ENCODE measurements around the gene PVALEF. TPM values are rescaled to one million over a fixed set of nuclear protein-coding genes. Genes with fewer than 3 reads are reported as not detected.

Gene PVALEF
- polyA plus RNA-seq, 1 donor (not counting 4 experiments of a cell fraction or from before 2014, with no cell fraction given): not detected

DNA sequence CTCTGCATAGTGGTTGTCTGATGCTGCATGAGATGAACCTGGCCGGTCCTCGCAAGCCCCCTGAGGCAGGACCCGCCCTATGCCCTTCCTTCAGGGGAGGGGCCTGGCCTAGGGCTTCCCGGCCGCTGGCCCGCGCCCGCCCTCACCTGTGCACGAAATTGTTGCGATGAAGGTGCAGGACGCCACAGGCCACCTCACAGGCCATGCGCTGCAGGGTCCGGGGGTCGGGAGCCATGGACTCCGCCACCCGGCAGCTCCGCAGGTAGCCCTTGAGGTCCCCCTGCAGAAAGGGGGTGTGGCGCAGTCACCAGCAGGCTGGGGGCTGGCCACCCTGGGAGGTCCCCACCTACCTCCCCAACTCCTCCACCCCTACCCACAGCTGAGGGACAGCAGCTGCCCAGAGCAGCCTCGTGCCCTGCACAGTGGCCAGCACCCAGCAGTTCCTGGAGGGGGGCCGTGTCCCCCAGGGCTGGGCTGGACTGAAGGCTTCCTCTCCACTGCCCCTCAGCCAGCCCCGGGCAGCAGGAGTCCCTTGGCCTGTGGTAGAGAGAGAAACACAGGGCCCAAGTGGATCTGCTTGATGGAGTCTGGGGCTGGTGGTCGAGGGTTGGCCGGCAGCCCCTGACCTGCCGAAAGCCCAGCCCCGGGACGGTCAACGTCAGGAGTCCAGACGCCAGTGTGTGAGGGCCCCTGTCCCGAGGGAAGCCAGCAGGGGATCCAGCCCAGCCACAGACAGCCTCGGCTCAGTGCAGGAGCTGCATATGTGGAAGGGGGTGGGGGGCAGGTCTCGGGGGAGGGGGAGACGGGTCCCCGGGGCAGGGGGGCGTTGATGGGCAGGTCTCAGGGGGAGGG lies 38.8 kb upstream of the PVALEF start:
- no peaks in the 10 kb centered on the region for H3K36me3 ChIP-seq (ENCODE audit: control insufficient read depth in 2 of 2, extremely low read depth in 1 of 2, insufficient read depth in 2 of 2, low read length in 2 of 2)
- H3K27ac ChIP-seq (ENCODE audit: control insufficient read depth, insufficient read depth, low read length): no peak overlapping the region
- H3K9ac ChIP-seq (ENCODE audit: control insufficient read depth, extremely low read depth, insufficient read depth, low read length): no peak overlapping the region
- dilution Hi-C loops (cut with MboI; ENCODE audit: extremely low pct_ligation_motif_present, low sequenced_read_pairs): no loop called here
- H3K4me1 ChIP-seq (ENCODE audit: control insufficient read depth, extremely low read depth, insufficient read depth, low read length): peaks cover 4% of the 10 kb centered on the region
- no peak overlapping the region for H2AFZ ChIP-seq (ENCODE audit: control insufficient read depth, low read length)
- no peaks in the 10 kb centered on the region for H3K9me1 ChIP-seq (ENCODE audit: control insufficient read depth, extremely low read depth, insufficient read depth, low read length)
- H3K9me3 ChIP-seq (ENCODE audit: control insufficient read depth, low read depth, low read length): no peaks in the 10 kb centered on the region
- no peak for TF ChIP-seq EZH2 (IDR thresholded peaks at IDR 0.05; ENCODE audit: low read length)
- TF ChIP-seq, protein P1, sequence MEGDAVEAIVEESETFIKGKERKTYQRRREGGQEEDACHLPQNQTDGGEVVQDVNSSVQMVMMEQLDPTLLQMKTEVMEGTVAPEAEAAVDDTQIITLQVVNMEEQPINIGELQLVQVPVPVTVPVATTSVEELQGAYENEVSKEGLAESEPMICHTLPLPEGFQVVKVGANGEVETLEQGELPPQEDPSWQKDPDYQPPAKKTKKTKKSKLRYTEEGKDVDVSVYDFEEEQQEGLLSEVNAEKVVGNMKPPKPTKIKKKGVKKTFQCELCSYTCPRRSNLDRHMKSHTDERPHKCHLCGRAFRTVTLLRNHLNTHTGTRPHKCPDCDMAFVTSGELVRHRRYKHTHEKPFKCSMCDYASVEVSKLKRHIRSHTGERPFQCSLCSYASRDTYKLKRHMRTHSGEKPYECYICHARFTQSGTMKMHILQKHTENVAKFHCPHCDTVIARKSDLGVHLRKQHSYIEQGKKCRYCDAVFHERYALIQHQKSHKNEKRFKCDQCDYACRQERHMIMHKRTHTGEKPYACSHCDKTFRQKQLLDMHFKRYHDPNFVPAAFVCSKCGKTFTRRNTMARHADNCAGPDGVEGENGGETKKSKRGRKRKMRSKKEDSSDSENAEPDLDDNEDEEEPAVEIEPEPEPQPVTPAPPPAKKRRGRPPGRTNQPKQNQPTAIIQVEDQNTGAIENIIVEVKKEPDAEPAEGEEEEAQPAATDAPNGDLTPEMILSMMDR (optimal IDR thresholded peaks at IDR 0.05 in 1 of 3, IDR thresholded peaks at IDR 0.05 in 1 of 3, conservative IDR thresholded peaks at IDR 0.05 in 1 of 3; ENCODE audit: extremely low read depth in 1 of 3, insufficient read depth in 2 of 3, low read length in 3 of 3): no peak
- no peaks in the 10 kb centered on the region for H3K79me2 ChIP-seq (ENCODE audit: control insufficient read depth, insufficient read depth, low read length)
- no peak for FAIRE-seq
- H3K4me2 ChIP-seq (ENCODE audit: control insufficient read depth, extremely low read depth, insufficient read depth, low read depth, low read length): no peak overlapping the region
- no peak overlapping the region for H3K4me3 ChIP-seq (ENCODE audit: control insufficient read depth in 2 of 3, extremely low read depth in 1 of 3, insufficient read depth in 2 of 3, low read depth in 1 of 3, low read length in 3 of 3)
- no peak for DNase-seq (ENCODE audit: low read depth, low spot score)
- peaks cover 56% of the 10 kb centered on the region for H3K27me3 ChIP-seq (ENCODE audit: control insufficient read depth, extremely low read depth, insufficient read depth, low read length)
- no peaks in the 10 kb centered on the region for H4K20me1 ChIP-seq (ENCODE audit: control insufficient read depth, extremely low read depth, insufficient read depth, low read length)

DNA sequence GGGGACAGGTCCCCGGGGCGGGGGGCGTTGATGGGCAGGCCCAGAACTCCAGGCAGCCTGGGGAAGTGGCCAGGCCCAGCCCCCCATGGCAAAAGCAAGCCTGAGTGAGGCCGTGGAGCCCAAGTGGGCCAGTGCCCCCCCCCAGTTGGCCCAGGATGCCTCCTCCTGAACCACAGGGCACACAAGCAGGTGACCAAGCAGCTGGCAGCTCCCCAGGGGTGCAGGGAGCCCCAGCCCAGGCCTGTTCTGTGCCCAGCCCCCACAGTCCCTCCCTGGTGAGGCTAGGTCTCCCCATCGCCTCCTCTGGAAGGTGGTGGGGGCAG lies 38.2 kb upstream of the PVALEF start:
- H3K4me3 ChIP-seq (ENCODE audit: control insufficient read depth in 2 of 3, extremely low read depth in 1 of 3, insufficient read depth in 2 of 3, low read depth in 1 of 3, low read length in 3 of 3): no peak overlapping the region
- no peak overlapping the region for H3K4me2 ChIP-seq (ENCODE audit: control insufficient read depth, extremely low read depth, insufficient read depth, low read depth, low read length)
- no peak overlapping the region for H3K9ac ChIP-seq (ENCODE audit: control insufficient read depth, extremely low read depth, insufficient read depth, low read length)
- no peaks in the 10 kb centered on the region for H4K20me1 ChIP-seq (ENCODE audit: control insufficient read depth, extremely low read depth, insufficient read depth, low read length)
- H3K79me2 ChIP-seq (ENCODE audit: control insufficient read depth, insufficient read depth, low read length): no peaks in the 10 kb centered on the region
- no peaks in the 10 kb centered on the region for H3K9me3 ChIP-seq (ENCODE audit: control insufficient read depth, low read depth, low read length)
- peaks cover 4% of the 10 kb centered on the region for H3K4me1 ChIP-seq (ENCODE audit: control insufficient read depth, extremely low read depth, insufficient read depth, low read length)
- dilution Hi-C loops (cut with MboI; ENCODE audit: extremely low pct_ligation_motif_present, low sequenced_read_pairs): no loop called here
- no peak for FAIRE-seq
- peaks cover 50% of the 10 kb centered on the region for H3K27me3 ChIP-seq (ENCODE audit: control insufficient read depth, extremely low read depth, insufficient read depth, low read length)
- no peak for DNase-seq (ENCODE audit: low read depth, low spot score)
- TF ChIP-seq EZH2 (IDR thresholded peaks at IDR 0.05; ENCODE audit: low read length): no peak
- TF ChIP-seq, protein P1 (optimal IDR thresholded peaks at IDR 0.05 in 1 of 3, IDR thresholded peaks at IDR 0.05 in 1 of 3, conservative IDR thresholded peaks at IDR 0.05 in 1 of 3; ENCODE audit: extremely low read depth in 1 of 3, insufficient read depth in 2 of 3, low read length in 3 of 3): no peak
- H2AFZ ChIP-seq (ENCODE audit: control insufficient read depth, low read length): no peak overlapping the region
- H3K27ac ChIP-seq (ENCODE audit: control insufficient read depth, insufficient read depth, low read length): no peak overlapping the region
- no peaks in the 10 kb centered on the region for H3K36me3 ChIP-seq (ENCODE audit: control insufficient read depth in 2 of 2, extremely low read depth in 1 of 2, insufficient read depth in 2 of 2, low read length in 2 of 2)
- no peaks in the 10 kb centered on the region for H3K9me1 ChIP-seq (ENCODE audit: control insufficient read depth, extremely low read depth, insufficient read depth, low read length)

Data from keratinocyte (primary cell).